Stimulated activated CD4-positive, alpha-beta T cell treated with anti-CD3 and anti-CD28 coated beads, TNF-alpha, amount 100 ng/mL, for 1 hour (primary cell): ENCODE data around the gene ZNF277.

ENCODE experiments used
- DNase-seq, 3 donors: peaks; one replicate each; pipeline ENCODE4 v3.0.0-alpha.2; 2020; ENCODE audit warnings: low read depth in 3 of 3, low spot score in 1 of 3

ZNF277 gene

GRCh38 chr7:112346381-112347060, 140.0 kb downstream of the ZNF277 start:
- DNase-seq, result no peak

GRCh38 chr7:112347088-112347487, 140.6 kb downstream of the ZNF277 start:
- no peak for DNase-seq

GRCh38 chr7:112350585-112350984, 144.1 kb downstream of the ZNF277 start:
- no peak for DNase-seq

- no peak for DNase-seq
These were observed 150.1 kb downstream of the ZNF277 start for GRCh38 chr7:112356596-112356995.

GRCh38 chr7:112357136-112357535, 150.6 kb downstream of the ZNF277 start:
- no peak for DNase-seq

GRCh38 chr7:112358513-112358912, 152.0 kb downstream of the ZNF277 start:
- DNase-seq, result no peak

GRCh38 chr7:112359086-112359485, 152.6 kb downstream of the ZNF277 start:
- no peak for DNase-seq

GRCh38 chr7:112360681-112361080, 154.2 kb downstream of the ZNF277 start:
- DNase-seq, result no peak

GRCh38 chr7:112361154-112361553, 154.7 kb downstream of the ZNF277 start:
- DNase-seq, result no peak

- DNase-seq, result no peak
These were observed 155.7 kb downstream of the ZNF277 start for GRCh38 chr7:112362053-112362650.

GRCh38 chr7:112362731-112363131, 156.2 kb downstream of the ZNF277 start:
- no peak for DNase-seq

GRCh38 chr7:112364388-112364787, 157.9 kb downstream of the ZNF277 start:
- no peak for DNase-seq

GRCh38 chr7:112365551-112365950, 159.1 kb downstream of the ZNF277 start:
- DNase-seq, result no peak

GRCh38 chr7:112366886-112367285, 160.4 kb downstream of the ZNF277 start:
- no peak for DNase-seq

GRCh38 chr7:112370436-112370835, 163.9 kb downstream of the ZNF277 start:
- no peak for DNase-seq

- no peak for DNase-seq
These were observed 165.2 kb downstream of the ZNF277 start for GRCh38 chr7:112371701-112372100.

GRCh38 chr7:112372101-112372500, 165.6 kb downstream of the ZNF277 start:
- no peak for DNase-seq

GRCh38 chr7:112377593-112377992, 171.1 kb downstream of the ZNF277 start:
- DNase-seq, result no peak

- no peak for DNase-seq
These were observed 175.0 kb downstream of the ZNF277 start for GRCh38 chr7:112381311-112382091.

GRCh38 chr7:112383671-112384417, 177.3 kb downstream of the ZNF277 start:
- no peak for DNase-seq

GRCh38 chr7:112385516-112385915, 179.0 kb downstream of the ZNF277 start:
- no peak for DNase-seq

- no peak for DNase-seq
These were observed 180.1 kb downstream of the ZNF277 start for GRCh38 chr7:112386619-112387018.
